ENCODE measurements around the gene SLC35A3.

SLC35A3 gene

GRCh38 chr1:100028765-100029164, 59.0 kb downstream of the SLC35A3 start:
- no peak overlapping the region for H3K4me3 ChIP-seq (replicated peaks; ENCODE audit: low read depth, low read length)
- TF ChIP-seq CTCF (IDR thresholded peaks at IDR 0.05; ENCODE audit: low read depth, low read length, missing control alignments), result no peak
- no peak for DNase-seq (ENCODE audit: extremely low read depth, low read depth)

- peak; percentile 33 for TF ChIP-seq CTCF (IDR thresholded peaks at IDR 0.05; ENCODE audit: low read depth, low read length, missing control alignments)
- H3K4me3 ChIP-seq (replicated peaks; ENCODE audit: low read depth, low read length), result no peak overlapping the region
- DNase-seq (ENCODE audit: extremely low read depth, low read depth), result no peak
Observed at GRCh38 chr1:100034470-100034869, 64.7 kb downstream of the SLC35A3 start.

- no peak for DNase-seq (ENCODE audit: extremely low read depth, low read depth)
- H3K4me3 ChIP-seq (replicated peaks; ENCODE audit: low read depth, low read length), result no peak overlapping the region
- no peak for TF ChIP-seq CTCF (IDR thresholded peaks at IDR 0.05; ENCODE audit: low read depth, low read length, missing control alignments)
Observed at GRCh38 chr1:100035214-100035613, 65.4 kb downstream of the SLC35A3 start.

GRCh38 chr1:100036718-100037655, 67.2 kb downstream of the SLC35A3 start:
- peak overlapping the region; percentile 66 for H3K4me3 ChIP-seq (replicated peaks; ENCODE audit: low read depth, low read length)
- no peak for TF ChIP-seq CTCF (IDR thresholded peaks at IDR 0.05; ENCODE audit: low read depth, low read length, missing control alignments)
- DNase-seq (ENCODE audit: extremely low read depth, low read depth), result no peak

- H3K4me3 ChIP-seq (replicated peaks; ENCODE audit: low read depth, low read length), result peak overlapping the region; percentile 66
- no peak for DNase-seq (ENCODE audit: extremely low read depth, low read depth)
- no peak for TF ChIP-seq CTCF (IDR thresholded peaks at IDR 0.05; ENCODE audit: low read depth, low read length, missing control alignments)
Observed at GRCh38 chr1:100037656-100037926, 67.8 kb downstream of the SLC35A3 start.

- TF ChIP-seq CTCF (IDR thresholded peaks at IDR 0.05; ENCODE audit: low read depth, low read length, missing control alignments), result no peak
- no peak for DNase-seq (ENCODE audit: extremely low read depth, low read depth)
- peak overlapping the region; percentile 66 for H3K4me3 ChIP-seq (replicated peaks; ENCODE audit: low read depth, low read length)
Observed at GRCh38 chr1:100037927-100038659, 68.3 kb downstream of the SLC35A3 start.
